D721Med (cell line): ENCODE data around the gene RTTN.

ENCODE experiments used
- DNase-seq: peaks from one replicate; pipeline ENCODE4 v3.0.0; 2011; ENCODE audit warnings: low spot score; ENCODE audit not compliant: insufficient read length
- FAIRE-seq: peaks from 2 replicates; lab custom pipeline; 2011; peaks lifted over from hg19 to GRCh38; lab: Jason Lieb, UNC
- TF ChIP-seq, protein P1 (sequence below): IDR thresholded peaks from 2 replicates; pipeline ENCODE4 v1.5.1; 2012; ENCODE audit warnings: mild to moderate bottlenecking, control low read depth; ENCODE audit not compliant: insufficient read depth; ENCODE audit errors: missing control alignments

Gene RTTN

DNA sequence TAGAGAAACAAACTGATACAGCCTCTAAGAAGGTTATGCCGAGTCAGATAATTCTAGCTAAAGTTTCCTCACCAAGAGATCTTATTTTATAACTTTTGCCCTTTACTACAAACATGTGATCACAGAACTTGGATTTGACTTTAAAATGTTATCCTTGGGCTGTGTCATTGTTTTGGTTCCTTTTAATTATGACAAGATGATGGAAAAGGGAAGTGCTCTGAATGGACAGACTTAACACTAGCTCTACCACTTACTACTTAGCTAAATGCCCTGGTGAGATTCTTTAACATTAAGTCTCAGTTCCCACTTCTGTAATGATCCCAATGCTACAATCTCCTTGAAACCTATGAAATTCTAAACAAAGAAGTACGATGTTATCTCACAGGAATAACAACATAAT is 69.9 kb downstream of the RTTN start:
- peak; percentile 100 for FAIRE-seq
- DNase-seq, result no peak
- TF ChIP-seq, protein P1, sequence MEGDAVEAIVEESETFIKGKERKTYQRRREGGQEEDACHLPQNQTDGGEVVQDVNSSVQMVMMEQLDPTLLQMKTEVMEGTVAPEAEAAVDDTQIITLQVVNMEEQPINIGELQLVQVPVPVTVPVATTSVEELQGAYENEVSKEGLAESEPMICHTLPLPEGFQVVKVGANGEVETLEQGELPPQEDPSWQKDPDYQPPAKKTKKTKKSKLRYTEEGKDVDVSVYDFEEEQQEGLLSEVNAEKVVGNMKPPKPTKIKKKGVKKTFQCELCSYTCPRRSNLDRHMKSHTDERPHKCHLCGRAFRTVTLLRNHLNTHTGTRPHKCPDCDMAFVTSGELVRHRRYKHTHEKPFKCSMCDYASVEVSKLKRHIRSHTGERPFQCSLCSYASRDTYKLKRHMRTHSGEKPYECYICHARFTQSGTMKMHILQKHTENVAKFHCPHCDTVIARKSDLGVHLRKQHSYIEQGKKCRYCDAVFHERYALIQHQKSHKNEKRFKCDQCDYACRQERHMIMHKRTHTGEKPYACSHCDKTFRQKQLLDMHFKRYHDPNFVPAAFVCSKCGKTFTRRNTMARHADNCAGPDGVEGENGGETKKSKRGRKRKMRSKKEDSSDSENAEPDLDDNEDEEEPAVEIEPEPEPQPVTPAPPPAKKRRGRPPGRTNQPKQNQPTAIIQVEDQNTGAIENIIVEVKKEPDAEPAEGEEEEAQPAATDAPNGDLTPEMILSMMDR, result no peak

DNA sequence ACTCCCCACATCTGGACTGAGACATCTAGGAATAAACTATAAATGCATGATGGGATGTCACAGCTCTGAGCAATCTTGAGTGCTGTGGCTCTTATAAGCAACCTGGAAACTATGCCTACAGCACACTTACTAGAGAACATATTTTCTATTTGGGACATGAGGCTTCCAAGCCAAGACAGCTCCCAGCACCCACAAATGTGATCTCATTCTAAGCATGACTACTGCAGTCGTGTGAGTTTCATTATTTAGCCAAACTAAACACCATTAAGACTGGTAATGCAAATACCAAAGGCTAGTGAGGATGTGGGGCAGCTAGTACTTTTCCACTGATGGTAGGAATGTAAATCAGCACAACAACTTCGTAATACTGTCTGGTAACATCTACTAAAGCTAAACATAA is 72.5 kb downstream of the RTTN start:
- TF ChIP-seq, protein P1, result no peak
- FAIRE-seq (no peak), DNase-seq (no peak)

DNA sequence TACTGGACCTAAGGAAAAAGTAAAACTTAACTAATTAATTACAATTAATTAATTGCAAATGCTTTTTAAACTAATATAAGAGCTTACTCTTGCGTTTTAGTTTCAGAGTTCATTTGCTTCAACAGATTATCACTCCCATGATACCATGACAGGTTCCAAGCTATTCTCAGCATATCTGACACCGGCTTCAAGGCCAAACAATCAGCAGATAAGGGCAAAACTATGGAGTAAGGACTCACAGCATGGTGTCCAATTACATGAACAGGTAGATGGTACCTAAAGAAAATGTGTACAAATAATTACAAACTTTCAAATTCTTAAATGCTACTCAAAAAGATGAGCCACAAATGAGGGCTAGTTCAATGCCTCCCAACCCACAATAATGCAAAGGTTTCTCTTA is 77.2 kb downstream of the RTTN start:
- TF ChIP-seq, protein P1, result no peak
- no peak for FAIRE-seq
- no peak for DNase-seq

DNA sequence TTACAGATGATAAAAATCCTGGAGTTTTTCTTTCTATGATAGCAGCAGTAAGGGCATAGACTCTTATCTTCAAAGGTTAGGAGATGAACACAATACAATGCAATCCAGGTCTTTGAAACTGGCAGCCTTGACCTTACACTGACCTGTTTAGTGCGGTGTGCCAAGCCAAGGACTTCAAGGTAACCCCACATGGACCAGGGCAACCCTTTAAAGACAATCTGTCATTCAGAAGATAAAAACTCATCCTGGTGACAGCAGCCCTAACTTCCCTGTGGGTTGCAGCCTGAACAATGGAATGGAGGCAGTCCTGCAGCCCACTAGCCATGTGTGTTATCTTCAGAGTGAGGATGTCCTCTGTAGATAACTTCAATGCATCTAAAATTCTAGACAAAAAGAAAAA is 78.1 kb downstream of the RTTN start:
- TF ChIP-seq, protein P1, result no peak
- FAIRE-seq, result no peak
- DNase-seq, result no peak

DNA sequence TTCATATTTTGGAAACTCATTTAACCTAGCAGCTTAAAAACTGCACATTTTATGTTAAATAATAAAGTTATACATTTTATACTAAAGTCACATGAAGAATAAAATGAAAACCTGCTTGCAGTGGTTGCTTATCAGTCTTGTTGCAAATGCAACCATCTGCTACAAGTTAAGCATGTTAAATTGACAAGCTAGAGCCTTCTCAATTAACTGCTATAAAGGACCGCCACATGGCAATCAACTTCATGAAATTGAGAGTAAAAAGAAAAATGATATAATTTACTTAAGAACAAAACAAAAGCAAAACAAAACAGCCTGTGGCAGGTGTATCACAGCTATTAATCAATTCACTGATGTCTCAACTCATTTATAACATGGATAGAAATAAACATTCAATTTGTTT is 78.7 kb downstream of the RTTN start:
- TF ChIP-seq, protein P1, result no peak
- FAIRE-seq (no peak), DNase-seq (no peak)

DNA sequence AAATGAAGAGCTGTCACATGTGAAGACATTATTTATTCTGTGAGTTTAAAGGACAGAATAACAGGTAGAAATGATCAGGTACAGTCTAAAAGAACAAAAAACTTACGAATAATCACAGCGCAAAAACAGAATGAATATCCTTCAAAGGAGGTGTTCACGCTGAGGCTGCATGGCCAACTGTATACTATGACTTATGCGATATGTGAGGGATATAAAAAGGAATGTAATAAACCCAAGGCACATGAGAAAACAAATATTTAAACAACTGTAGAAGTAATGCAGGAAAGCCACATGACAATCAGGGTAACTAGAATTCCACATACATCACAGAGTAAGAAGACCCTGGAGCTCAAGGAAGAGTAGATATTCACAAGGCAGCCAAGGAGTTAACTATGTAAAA is 81.3 kb downstream of the RTTN start:
- DNase-seq (no peak), FAIRE-seq (no peak)
- TF ChIP-seq, protein P1, result no peak

DNA sequence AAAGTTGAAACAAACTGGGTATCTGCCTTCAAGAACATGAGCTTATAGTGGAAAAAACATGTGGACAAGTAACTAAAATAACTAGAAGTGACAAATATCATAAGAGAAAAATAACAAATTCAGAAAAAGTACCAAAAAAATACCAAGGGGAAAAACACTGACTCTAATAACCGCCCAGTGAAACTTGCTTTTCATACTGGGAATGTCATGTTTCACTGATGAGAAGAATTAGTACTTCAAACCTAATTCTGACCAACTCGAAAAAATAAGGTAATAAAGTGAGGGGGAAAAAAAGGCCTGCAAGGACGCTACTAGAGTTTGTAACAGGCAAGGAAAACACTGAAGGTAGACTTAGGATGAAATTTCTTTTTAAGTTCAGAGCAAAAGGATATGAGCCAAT is 83.6 kb downstream of the RTTN start:
- no peak for FAIRE-seq
- no peak for DNase-seq
- TF ChIP-seq, protein P1, result no peak
